HG03558 (cell line): ENCODE results near the gene PDPN.

Source experiments
- ATAC-seq: cut with Tn5 transposase; IDR thresholded peaks from one replicate; pipeline ENCODE4 v1.9.1; 2021; ENCODE audit warnings: moderate number of reproducible peaks; ENCODE audit not compliant: unreplicated experiment; ENCODE audit errors: extremely low read depth

The PDPN gene

DNA sequence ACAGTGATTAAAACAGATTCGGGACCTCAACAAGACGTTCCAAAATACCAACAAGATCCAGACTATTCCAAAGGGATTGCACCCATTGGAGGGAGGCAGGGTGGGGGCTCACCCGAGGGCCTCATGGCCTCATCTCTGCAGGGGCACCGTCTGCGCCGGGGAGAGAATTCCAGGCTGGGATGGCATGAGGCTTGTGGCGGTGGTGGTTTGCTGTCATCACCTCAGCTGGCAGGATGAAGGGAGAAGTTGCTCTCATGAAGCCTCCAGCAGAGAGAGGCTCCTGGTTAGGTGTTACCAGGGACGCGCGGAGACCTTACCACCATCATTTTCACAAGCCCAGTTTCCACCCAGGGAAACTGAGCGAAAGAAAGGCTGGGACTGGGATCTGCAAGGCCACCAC lies 6.7 kb upstream of the PDPN start:
- ATAC-seq = no peak

DNA sequence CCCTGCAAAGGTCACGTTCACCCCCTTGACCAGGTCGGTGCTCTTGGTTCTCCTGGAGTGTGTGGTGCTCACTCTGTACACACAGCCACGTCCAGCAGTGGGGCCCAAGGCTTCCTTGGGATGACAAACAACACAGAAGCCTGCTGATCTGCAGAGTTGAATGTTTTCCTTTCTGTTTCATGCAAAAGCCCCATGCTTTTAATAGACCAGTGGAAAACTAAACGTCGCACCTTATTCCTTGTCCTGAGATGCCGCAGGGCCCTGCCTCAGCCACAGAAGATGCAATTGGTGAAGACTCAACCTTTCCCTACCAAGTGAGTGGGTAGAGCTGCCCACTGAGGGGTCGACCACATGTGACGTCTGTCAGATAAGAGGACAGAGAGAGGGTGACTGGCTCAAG lies 5.8 kb upstream of the PDPN start:
- ATAC-seq = no peak

DNA sequence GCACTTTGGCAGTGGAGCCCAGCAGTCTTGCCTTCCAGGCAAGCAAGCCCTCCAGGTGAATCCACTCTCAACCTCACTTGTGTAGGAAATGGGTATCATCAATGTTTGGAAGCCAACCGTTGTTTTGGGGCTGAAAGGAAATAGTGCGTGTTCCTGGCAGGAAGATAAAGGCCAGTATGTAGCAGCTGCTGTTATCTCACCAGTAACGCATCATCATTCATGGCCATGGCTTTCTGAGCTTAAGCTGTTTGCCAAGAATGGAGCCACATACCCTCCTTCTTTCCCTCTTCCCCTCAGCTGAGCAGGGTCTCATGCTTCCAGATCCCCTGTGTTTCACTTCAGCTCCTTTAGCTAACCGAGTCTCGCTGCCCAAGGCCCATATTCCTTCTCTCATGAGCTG lies 2.2 kb upstream of the PDPN start:
- no peak for ATAC-seq

DNA sequence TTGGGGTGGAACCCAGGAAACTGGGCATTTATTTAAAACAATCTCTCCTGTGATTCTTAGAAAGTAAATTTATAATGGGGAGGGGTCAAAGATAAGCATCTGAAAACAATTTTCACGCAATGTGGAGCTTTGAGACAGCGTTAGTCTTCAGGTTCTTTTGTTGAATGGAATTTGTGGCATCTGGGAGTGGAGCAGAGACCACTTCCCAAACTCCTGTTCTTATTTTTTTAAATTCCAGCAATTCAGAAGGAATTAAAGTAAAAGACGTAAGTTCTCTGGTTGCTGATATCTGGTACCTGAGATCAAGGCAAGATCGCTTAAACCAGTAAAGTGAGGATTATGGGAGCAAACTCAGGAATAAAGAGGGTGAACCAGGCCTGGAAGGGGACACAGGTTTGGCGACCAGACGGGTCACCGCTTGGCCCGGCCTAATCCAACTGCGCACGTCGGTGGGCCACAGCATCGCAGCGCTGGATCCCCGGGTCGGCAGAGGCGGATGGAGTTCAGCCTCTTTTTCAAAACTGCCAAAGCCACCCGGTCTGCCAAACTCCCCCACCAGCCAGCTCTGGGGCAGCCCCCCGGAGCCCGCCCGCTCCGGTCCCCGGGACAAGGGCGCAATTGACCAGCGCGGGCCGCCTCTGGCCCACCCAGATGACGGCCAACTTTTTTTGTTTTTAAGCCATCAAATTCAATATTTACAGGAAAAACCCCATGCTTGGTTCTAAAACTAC lies 754 bp upstream of the PDPN start:
- ATAC-seq = no peak

DNA sequence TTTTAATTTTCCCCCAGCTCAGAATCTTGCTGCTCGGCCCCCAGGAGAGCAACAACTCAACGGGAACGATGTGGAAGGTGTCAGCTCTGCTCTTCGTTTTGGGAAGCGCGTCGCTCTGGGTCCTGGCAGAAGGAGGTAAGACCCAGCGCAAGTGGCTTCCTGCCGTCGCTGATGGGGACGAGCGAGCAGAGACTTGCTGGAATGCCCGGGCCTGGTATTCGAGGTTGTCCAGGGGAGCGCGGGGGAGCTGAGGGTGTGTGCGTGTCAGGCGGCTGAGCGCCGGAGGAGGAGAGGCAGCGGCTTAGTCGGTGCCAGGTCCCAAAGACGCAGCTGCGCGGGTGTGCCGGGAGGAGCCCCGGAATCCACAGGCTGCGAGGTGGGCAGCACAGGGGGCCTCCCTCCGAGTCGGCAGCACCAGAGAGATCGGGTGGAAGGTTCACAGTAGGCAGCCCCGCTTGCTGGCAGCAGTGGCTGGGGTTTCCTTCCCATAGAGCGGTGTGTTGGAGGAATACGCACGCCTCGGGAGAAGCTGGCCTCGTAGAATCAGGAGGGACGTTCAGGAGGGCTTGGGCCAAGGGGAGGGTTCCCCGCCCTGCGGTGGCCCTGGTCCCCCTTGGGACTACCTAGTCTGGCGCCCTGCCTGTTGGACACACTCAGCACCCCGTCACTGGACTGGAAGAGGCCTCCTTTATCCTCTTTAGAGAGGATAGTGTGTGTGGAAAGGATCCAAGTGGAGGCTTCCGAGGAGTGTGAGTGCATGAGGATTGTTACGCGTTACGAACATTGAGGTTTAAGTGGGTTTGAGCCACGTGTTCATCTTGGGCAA lies 547 bp downstream of the PDPN start:
- ATAC-seq = no peak

DNA sequence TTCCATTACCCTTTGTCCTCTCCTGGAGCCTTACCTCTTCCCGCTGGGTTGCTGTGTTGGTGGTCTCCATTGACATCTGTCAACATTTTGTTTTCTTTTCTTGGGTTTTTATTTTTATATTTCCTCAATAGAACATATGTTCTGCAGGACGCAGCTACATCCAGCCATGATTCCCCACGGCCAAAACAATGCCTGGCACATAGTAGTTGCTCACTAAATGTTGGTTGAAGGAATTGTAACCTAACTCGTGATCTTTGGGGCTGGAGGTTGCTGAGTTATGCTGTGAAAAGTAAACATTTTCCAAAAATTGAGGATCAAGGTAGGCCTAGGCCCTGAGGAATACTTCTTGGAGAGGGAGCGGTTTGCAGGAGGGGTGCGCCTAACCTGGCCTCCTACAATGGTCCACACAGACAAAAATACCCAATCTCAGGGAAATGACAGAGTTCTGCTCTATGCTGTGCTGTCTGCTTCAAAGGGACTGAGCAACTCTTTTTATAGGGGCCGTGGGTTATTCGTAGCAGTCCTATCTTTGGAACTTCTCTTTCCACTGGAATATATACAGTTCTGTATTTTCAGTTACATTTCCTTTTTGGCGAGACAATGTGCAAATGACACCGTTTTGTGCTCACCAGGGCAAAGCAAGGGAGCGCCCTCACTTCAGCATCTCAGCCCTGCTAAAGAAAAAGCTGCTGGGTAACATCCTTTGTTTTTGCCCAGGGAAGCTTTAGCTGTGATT lies 1.4 kb downstream of the PDPN start:
- no peak for ATAC-seq

DNA sequence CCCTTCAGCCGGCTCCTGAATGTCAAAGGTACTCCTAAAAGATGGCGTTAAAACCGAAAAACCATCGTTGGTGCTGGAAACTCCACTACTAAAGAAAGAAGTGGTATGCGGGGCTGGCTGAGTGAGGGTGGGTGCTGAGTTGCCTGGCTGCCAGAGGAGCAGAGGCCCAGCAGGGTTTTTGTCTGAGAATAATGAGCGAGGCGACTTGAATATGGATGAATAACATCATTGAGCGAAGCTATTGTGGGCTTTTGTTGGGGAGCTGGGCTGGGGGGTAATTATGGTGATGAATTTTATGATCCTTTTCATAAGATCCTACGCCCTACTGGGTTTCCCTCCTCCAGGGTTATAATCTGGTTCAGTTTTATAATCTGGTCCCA lies 2.0 kb downstream of the PDPN start:
- ATAC-seq = no peak

DNA sequence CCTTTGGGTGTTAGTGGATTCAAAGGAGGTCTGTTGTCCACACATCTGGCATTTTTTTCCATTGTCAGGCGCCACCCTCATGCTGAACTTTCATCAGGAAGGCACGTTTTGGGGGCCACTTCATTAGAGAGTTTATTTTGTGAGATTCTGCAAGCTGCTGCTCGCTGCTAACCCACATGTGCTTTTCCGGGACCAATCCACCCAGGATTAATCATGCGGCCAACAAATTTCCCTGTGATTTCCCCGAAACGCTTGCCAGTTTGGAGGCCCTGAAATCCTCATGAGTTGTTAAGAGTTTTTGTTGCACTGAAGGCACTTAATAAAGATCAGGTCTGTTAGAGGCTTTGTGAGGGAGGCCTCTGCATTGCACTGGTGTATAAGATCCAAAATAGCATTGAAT lies 2.4 kb downstream of the PDPN start:
- no peak for ATAC-seq

DNA sequence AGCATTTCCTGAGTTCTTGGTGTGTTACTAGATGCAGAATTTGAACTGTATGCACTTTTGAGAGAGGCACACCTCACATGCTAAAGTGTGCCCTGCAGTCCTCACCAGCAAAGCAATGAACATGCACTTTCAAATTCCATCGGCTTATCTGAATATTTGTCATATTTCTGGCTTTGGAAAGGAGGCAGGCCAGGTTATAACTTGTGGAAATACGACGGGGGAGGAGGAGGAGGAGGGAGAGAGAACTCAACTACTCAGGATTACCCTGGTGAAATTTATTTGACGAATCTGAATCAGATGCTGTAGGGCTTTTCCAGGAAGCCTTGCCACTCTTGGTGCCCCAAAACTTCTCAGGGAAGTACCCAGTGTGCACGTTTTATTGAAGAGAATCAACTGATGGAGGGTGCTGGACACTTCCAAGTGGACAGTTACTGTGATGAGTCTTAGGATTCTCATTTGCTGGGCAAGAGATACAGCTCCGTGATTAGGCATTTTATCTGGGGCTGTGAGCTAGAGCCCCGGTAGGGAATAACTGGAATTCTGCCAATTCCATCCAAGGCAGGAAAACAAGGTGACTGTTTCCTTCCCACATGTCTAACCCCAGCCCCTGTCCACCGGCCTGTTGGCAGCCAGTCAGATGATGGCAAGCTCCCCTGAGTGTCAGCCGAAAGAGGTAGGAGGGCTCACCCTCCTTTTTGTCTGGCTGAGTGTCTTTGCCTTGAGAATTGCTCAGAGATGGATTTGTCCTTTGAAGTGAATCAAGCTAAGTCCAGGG lies 3.8 kb downstream of the PDPN start:
- no peak for ATAC-seq

DNA sequence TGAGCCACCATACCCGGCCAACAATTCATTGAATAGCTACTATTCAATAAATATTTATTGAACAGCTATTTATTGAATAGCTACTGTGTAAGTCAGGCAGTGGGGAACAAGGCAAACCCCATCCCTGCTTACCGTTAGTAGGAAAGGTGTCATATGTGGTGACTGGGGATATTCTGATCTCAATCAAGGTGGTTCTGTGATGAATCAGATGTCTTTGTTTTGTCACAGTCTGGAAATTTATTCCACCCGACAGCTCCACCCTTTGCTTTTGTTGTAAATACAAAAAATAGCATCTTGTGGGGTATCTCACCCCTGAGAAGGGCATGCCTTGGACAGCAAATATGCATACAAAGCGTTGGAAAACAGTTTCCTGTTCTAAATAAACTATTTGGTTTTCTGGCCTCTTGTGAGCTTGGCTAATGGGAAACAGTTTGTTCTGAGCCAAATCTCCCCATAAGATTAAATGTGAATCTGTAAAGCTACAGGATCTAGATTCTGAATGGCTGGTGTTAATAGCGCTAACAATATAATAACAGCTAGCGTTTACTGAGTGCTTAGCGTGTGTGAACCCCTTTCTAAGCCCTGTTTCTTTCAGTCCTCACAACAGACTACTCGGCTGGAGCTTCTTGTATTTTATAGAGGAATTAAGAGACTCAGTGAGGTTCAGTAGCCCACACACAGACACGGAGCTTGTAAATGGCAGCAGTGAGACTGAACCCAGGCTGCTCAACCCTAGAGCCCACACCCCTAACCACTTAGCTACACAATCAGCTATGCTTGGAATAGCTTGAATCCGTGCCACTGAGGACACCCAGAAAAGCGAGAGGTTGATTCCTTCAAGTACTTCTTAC lies 5.5 kb downstream of the PDPN start:
- ATAC-seq = no peak

DNA sequence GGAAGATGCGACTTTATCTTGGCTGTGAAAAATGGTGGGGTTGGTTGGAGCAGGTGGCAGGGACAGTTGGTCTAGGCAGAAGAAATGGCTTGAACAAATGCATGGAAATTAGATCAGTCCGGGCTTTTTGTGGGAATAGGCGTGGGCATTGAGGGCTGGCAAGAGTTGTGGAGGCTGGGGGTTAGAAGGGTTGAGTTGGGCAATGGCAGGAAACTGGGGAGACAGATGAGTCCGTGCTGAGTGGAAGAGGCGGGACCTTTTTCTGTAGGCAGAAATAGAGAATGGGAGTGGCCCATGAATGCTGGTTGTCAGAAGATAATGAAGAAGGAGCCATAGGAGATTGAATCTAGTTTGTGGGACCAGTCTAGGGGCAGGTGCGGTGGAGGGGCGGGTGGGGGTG lies 6.9 kb downstream of the PDPN start:
- no peak for ATAC-seq

DNA sequence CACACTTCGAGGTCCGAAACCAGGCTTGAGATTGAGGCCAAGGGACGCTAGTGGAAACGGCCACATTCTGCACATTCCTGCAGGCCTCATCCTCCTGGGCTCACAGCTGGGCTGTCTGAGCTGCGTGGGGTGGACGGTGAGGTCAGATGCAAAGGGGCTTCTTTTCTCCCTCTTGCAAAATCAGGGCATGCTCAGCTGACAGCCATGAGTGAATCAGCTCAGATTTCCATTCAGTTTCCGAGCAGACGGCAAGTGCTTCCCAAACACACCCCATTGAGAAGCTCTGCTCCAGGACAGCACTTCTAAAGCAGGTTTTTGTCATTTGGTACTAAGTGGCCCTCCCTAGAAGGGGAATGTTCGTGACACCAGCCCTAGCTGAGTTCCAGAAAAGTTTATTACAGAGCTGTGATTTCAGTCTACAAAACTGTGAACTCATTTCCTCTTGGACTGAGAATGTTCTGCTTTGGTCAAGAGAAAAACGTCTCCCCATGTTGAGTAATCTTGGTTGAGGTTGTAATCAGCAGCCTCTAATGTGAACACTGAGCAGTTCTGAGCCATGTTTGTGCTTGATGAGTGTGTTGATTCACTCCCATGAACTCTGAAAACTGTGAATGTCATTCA lies 10.0 kb downstream of the PDPN start:
- no peak for ATAC-seq

DNA sequence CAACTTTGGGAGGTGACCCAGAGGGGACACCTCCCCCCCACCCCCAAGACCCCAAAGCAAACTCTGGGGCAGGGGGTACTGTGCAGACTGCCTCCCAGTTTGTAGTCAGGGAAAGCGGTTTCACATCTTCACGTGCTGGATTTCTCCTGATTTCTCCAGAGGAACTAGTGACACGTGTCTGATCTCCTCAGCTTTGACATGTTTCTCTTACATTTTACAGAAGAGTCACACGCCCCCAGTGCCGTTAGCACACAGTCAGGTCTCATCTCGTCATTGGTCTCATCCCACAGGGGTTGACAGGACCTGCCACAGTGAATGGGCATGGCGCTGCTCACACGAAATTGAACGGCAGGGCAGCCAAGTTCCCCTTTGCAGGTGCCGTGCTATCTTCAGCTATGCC lies 11.8 kb downstream of the PDPN start:
- ATAC-seq = no peak

DNA sequence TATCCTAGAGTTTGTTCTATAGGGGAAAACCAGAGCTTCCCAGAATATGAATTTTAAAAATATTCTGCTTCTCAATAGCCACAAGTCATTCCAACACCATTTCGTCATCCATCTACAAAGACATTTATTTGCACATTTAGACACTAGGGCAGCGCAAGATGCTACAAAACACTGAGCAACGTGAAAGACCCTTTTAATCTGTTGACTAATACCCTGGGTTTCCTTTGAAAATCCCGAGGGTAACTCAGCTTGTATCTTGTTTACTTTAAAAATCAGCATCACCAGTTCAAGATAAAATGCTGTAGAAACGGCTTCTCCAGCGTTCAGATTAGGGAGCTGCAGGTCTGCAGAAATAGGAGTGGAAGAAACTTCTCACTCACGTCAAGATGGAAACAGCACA lies 13.5 kb downstream of the PDPN start:
- no peak for ATAC-seq

DNA sequence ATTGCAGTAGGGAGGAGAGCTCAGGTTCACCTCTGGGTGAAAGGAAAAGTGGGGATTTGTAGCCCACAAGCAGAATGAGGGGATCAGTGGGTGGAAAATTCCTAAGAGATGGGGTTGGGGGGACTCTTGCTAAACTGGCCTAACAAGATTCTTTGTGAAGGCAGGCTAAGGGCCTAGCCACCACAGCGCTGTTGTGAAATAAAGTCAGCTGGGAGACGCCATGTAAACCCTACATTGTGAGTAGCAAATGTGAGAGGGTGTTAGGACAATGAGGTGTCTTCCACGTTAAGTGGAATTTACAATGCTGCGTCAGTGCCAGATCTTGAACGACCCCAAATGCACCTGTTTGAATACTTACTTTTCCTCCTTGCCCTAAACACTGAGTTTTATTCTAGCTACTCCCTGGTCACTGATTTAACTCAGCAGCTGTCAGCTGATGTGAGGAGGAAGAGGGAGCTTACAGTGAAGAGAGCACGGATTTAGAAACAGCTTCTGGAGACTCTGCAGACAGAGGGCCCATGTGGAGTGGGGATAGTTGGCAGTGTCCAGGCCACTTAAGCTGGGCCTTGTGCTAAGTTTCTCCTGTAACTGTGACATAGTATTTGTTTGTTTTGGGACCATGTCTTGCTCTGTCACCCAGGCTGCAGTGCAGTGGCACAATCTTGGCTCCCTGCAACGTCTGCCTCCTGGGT lies 17.3 kb downstream of the PDPN start:
- no peak for ATAC-seq

DNA sequence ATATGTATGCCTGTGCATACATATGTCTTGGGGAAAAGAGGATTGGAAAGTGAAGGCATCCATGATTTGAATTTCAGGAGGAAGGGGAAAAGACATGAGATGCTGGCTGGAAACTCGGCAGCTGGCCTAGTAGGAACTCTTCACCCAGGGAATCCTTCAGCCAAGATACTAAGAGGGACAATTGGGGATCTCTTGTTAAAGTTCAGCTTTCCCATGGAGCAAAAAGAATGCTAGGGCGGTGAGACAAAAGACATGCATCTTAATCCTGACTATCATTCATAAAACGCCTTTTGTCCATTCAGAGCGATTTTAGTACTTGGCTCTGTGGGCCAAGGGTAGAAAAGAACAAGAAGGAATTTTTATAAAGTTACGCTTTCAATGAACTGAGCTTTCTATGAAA lies 20.5 kb downstream of the PDPN start:
- no peak for ATAC-seq

DNA sequence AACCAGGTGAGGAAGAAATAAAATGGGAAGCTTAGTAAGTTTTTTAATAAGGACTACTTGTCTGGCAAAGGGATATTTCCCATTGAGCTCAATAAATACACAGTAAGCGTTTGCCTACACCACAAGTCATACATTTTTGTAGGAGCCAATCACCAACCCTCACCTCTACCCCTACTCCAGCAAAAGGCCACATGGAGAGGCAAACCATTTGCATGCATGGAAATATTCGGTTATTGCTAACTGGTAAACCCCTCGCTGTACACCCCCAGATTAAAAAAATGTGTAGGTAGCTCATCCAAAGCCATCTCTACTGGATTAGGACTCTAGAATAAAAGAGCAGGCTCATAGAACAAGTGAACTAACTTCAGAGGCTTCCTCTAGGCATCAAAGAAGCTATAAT lies 21.1 kb downstream of the PDPN start:
- ATAC-seq = no peak

DNA sequence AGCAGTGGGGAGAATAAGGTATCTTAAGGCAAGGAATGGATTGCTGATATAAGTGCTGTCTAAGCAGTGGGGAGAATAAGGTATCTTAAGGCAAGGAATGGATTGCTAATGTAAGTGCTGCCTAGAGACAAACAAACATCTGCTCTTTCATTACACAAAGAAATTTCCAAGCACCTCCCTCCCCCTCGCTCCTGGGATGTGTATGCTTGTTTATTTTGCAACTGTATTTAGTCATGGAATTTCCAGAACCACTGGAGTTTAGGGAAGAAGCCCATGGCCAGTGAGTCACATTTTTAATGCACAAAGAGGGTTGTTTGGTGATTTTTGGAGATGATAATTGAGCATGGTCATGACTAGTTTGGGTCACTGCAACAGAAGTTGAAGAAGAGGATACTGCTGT lies 21.5 kb downstream of the PDPN start:
- ATAC-seq = no peak

DNA sequence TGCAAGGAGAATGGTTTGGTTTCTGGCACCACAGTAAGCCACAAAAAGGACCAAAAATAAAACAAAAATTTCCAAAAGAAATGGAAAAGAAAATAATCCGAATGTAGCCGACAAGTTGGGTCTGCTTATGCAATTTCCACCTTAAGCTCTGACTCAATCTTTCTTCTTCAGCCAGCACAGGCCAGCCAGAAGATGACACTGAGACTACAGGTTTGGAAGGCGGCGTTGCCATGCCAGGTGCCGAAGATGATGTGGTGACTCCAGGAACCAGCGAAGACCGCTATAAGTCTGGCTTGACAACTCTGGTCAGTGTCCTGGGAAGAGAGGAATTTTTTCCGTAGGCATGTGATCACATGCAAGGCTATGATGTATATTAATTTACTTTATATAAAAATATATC lies 23.4 kb downstream of the PDPN start:
- no peak for ATAC-seq
